ENCODE data around the gene NRARP. TPM values are rescaled to one million over a fixed set of nuclear protein-coding genes. Genes with fewer than 3 reads are reported as not detected.

Gene NRARP
- total RNA-seq, 1 donor from 2014 or later, result 16.3 TPM

DNA sequence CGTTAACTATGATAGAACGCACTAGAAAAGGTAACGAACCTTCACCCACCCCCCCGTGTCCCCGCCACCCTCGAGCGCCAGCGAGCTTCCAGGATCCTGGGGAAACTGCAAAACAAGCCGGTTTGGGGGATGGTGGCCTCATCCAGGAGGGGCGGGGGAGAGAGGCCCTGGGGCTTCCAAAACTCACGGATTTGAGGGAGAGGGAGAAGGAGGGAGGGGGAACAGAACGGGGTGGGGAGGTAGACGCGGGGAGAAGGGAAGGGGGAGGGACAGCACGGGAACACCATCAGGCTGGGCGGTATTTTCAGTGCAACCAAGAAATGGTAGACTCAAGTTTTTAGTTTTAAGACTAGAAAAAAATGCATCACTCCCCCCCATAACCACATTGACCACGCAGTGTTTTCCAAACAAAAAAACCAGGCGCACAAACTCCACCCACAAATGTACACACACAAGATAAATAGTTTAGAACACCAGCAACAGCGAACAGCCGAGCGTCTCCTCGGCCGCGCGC is 1.4 kb downstream of the NRARP start:
- DNase-seq (ENCODE audit: low spot score), result no peak

DNA sequence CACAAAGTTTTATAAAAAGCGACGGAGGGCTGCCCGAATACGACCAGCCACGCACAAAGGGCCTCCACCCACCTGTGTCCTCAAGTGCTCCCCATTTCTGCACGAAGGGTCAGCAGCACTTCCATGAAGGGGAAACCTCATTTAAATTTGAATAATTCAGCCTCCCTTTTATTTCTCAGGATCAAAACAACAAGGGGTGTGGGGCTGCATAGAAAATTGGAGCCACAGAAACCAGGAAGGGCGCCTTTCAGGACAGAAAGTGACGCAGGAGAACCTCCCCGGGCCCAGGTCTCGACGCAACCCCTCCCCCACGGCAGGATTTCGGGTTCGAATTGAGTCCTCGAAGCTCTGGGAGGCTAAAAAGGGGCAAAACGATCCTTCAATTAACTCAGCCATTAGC is 2.1 kb downstream of the NRARP start:
- no peak for DNase-seq (ENCODE audit: low spot score)

DNA sequence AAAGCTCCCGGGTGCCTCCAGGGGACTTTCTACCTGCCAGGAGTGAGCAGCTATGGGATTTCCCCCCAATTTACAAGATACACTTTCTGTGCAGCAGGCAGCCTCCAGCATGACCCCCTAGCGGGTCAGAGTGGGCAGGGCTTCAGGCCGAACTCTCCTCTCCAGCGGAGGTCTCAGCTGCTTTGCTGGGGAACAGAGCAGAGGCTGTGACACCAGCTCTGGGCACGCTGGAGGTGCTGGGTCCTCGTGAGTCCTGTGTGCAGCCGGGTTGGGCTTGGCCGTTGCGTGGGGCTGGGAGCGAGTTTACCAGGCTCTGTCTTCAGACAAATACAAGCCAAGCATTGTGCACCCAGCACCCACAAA is 2.9 kb downstream of the NRARP start:
- DNase-seq (ENCODE audit: low spot score), result no peak

DNA sequence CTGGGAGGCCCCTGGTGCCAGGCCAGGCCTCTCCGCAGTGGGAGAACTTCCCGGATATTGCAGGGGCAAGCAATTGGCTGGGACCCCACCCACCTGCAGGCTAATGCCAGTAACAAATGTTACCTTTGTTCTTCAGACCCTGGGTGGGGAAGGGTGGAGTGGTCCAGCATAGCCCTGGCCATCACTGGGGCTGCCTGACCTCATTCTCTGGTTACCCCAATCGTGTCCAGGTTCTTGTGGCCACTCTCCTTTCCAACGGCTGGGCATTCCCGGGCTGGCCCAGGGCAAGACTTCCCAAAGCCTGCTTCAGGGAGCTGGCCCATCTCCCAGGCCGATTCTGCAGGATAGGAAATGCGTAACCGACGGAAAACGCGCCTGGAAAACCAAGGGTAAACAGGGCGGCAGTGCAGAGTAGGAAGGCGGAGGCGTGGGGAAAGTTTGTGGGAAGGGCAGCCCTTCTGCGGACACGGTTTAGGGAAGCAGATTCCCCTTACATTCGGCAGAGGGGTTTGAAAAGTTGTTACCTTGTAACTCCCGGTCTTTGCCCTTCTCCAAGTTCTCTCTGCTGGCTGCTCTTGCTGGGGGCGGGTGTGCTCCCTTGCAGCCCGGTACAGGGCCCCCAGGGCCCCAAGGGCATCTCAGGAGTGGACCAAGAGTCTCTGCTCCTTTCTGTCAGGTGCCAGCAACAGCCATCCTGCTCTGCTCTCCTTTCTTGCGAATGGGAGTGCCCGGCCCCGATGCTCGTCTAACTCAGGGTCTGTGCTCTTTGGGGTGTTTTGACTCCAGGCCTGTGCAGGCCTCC is 3.5 kb downstream of the NRARP start:
- DNase-seq (ENCODE audit: low spot score), result no peak

DNA sequence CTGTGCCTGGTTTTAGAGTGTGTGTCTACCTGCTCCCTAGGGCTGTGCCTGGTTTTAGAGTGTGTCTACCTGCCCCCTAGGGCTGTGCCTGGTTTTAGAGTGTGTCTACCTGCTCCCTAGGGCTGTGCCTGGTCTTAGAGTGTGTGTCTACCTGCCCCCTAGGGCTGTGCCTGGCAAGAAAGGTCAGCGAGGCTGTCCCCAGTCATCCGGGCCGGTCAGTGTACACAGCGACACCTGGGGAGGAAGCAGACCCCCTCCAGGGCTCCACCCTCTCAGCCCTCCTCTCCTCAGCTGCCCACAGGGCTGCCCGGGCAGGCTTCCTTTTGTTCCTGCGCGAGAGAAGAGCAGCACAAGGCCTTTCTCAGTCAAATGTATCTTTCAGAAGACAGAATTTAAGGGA is 4.1 kb downstream of the NRARP start:
- DNase-seq (ENCODE audit: low spot score), result no peak

DNA sequence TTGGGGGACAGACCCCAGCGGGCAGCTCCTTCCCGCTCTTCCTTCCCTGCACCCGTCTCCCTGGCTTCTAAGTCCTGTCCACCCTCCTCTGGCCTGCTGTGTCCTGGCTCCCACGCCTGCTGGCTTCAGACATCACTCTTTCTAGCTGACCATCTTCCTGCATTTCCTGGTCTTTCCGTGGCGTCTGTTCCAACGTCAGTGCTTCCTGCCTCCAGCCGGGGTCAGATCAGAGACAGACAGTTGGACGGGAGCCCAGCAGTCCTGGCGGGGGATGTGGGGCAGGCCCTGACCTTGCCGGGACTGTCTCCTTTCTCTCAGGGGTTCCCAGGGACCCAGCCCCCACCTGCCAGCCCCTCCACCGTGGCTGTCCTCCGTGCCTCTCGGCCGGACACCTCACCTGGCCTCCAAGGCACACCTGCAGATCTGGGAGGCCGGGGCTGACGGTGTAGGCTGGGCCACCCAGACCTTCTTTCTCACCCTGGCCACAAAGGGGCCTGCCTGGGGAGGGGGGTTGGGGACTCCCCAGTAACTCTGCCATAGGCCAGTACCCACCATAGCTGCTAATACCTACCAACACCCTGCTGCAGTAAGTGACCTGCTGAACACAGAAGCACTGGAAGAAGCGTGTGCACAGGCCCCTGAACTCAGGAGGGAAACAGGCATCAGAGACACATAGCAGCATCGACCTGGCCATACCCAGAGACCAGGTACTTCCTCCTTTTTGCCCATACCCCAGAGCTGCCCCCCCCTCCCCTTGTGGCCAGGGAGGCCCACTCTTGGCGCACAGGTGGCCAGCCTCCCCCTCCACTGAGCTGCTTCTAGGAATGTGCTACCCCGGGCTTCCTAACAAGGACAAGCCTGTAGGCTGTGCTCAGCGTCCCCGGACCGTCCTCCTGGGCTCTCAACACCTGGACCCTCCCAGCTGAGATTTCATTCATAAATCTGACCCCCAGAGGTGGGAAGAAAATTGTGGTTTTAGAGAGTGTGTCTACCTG is 5.1 kb downstream of the NRARP start:
- DNase-seq (ENCODE audit: low spot score), result no peak

DNA sequence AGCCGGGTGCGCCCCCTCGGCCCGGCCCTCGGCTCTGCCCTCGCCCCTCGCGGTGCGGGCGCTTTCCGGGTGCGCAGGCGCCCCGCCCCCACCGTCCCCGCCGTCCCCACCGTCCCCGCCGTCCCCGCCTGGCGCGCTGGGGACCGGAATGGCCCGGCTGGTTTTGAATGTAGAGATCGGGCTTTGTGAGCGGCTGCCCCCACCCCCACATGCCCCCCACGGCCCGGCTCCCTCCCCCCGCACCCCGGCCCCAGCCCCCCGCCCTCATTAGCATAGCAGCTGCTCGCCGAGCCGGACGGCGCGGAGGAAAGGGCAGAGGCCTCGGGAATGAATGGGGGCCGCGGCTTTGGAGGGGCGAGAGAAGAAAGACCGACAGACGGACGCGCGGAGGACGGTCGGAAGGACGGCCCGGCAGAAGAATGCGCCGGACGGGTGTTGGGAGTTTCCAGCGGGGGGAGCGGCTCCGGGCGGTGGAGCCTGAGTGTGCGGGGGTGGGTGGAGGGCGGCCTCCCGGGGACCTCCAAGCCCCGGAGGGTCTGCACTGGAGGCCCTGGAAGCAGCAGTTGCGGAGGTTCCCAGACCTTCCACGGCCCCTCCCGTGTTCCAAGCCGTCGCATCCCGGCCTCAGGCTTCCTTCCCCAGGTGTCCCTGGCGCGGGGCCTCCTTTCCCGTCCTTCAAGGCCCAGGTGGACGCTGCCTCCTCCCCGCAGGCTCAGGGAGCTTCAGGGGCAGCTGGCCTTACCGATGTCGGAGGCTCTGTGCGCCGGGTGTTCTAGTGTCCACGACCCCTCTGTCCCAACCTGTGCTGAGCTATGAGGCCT is 6.0 kb downstream of the NRARP start:
- no peak for DNase-seq (ENCODE audit: low spot score)

DNA sequence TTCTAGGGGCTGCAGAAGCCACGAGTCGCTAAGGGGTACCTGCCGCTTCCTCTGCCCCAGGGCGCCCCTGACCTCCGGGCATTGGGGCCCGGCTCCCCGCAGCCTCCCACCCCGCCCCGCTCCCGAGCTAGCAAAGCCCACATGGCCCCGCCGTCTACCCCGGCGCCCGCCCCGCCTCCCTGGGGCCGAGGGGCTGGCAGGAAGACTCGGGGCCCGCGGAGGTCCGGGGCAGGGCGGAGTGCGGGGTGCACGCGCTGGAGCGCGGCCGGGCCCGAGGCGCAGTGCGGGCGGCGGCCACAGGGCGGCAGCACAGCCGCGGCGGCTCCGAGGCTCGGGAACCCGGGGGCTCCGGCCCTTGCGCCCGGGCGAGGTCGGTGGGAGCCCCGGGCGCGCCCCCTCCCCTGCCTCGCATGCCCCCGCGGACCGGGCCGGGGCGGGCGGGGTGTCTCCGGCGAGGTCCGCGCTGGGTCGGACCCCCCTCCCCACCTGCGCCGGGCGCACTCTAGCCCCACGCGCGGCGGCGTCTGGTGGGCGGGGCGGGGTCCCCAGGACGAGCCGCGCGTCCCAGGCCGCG is 6.7 kb downstream of the NRARP start:
- no peak for DNase-seq (ENCODE audit: low spot score)

DNA sequence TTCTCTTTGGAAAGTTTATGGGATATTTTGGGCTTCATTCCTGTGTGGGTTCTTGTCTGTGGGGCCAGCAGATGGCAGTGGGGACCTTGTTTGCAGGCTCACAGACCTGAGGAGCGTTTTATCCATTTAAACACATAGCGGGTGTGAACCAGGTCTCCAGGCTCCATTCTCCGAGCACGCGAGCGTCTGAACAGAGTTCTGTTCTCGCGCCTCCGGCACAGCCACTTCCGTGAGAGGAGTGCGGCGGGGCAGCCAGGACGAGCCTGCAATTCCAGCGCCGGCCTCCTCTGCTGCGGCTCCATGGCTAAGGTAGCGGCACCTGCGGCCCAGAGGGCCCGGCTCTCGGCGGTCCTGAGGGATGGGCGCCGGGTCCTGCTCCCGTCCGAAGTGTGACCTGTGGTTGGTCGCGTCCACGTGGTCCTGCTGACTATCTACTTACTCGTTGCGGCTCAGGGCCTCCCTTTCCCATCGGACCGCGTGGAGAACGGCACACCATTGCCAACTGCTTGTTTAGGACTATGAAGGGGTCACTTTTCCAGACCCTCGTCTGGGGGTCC is 7.3 kb downstream of the NRARP start:
- no peak for DNase-seq (ENCODE audit: low spot score)

DNA sequence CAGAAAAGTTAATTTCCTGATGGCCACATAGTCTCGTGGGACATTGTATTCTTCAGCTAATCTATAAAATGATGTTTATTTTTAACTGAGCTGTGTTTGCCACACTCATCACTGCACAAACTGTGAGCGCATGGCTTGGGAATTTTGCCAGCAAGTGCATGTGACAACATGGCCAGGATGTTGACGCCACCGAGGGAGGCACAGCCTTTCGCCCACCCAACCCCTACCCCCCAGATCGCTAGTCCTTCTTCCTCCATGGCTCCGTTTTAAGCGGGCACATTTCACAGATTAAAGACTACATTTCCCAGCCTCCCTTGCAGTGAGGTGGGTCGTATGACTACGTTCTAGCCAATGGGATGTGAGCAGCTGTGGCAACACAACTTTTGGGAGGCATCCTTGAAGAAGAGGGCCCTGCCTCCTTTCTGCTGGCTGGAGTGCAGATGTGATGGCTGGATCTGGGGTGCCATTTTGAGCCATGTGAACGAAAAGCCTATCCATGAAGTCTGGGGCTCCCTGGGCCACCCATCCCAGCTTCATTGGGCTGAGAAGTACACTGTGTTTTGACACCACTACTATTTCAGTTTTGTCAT is 7.9 kb downstream of the NRARP start:
- no peak for DNase-seq (ENCODE audit: low spot score)

DNA sequence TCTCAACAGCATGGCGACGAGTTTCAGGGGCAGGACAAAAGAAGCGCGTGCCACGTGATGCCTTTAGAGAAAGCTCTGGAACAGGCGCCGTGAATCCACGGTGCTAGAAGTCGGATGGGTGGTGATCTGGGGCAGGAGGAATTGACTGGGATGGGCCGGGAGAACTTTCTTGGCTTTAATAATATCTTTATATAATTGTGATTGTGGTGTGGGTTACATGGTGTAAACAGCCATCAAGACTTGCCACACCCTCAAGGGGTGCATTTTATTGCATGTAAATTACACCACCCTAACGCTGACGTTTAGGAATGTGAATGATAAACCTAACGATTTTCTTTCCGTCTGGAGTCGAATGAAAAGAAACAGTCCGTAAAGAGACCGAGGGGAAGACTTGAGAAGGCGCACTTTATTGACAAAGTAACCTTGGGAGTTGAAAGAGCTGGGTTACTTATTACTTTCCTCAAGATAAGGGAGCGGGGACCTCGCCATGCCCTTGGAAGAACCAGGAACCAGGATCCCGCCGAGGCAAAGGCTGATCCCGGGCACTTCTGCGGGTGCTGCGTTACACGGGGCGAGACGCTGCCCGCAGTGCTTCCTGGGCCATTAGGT is 8.5 kb downstream of the NRARP start:
- no peak for DNase-seq (ENCODE audit: low spot score)

DNA sequence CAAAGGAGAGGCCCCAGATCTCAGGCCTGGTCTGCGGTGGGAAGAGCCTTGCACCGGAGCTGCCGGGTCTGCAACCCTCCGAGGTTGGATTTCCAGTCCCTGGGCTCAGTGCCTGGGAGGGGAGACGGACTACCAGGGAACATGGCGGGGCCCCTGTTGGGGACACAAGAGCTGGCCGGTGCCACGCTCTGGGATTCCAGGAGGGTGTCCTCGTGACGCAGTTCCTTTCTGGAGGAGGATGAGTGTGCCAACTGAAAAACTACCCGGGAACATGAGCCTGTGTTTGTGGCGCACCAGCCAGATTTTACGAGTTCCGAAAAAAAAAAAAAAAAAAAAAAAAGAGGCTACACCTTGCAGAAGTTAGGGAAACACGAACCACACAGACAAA is 9.0 kb downstream of the NRARP start:
- DNase-seq (ENCODE audit: low spot score), result no peak

DNA sequence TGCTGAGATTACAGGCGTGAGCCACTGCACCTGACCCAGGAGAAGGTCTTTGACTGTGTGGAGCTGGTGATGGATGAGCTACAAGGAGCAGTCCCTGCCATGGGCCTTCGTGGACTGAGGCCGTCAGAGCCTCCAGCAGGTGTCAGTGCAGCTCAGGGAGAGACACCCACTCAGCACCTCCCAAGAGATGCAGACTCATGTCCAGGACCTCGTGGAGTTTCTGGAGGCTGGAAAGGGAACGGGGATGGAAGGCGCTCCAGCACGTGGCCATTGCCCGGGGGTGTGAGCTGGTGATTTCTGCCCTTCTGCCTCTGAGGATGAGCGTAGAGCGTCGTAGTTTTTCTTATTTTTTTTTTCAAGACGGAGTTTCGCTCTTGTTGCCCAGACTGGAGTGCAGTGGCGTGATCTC is 15.1 kb downstream of the NRARP start:
- no peak for DNase-seq (ENCODE audit: low spot score)

DNA sequence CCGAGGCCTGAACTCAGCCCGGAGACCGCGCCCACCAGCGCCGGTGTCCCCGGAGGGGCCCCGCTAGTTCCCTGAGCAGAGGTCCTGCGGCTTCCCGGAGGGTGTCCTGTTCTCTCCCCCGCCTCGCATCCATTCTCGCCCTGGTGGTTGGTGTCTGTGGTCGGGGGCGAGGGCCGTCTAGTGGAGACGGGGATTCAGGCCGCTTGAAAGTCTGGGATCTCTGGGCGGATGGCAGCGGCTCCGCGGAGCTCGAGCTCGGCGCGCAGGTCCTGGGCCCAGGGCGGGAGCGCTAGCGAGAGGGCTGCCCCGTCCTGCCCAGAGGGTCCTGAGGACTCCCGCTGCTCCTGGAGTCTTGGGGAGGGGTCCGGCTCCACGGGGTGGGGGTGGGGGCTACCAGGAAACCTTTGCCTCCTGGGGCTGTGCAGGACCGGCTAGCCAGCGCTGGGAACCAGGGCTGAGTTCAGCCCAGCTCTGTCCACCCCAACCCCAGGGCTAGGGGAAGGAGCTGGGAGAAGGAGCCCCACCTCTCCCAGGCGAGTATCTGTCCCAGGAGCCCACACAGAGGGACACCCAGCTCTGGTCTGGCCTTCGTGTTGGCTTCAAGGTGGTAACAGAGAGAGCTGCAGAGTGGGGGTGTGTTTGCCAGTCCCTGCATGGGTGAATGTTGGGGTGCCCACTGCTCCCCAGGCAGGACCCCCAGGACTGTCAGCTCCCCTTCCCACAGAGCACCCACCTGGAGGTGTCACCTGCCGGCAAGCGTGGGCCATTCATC is 20.5 kb downstream of the NRARP start:
- no peak for DNase-seq (ENCODE audit: low spot score)

DNA sequence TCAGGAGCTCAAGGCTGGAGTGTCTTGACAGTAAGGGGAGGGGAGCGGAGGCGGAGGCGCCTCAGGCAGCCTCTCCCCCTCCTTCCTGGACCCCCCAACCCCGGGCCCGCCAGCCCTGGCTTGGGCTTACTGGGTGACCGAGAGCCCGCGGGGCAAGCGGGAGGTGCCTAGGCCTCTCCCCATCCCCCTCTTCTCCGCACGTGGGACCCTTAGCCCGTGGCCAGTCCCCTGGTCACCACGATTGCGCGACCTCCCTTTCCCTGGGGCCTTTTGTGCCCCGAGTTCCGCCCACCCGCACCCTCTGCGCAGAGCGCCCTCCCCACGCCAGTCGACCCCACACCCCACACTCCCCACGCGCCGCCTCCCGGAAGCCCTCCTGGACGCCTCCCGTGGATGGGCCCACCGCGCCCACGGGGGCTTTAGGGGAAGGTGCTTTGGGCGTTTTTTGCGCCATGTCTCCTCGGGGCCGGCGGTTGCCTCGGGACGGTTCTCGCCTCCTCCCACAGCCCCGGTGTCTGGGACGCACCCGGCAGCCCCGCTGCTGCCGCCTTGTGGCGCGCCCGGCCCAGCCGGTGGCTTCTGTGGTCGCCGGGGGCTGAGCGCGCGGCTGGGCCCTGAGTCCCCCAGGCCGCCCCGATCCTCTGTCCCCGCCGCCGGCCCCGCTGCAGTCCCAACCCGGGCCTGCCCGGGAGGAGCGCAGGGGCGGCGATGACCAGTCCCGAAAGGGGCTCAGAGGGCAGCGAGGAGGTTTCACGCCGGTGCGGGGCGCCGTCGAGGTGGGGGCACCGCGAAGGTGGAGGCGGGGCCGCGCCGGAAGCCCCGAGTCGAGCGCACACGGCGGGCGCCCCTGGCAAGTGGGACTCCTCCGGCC is 21.4 kb downstream of the NRARP start:
- DNase-seq (ENCODE audit: low spot score), result no peak

DNA sequence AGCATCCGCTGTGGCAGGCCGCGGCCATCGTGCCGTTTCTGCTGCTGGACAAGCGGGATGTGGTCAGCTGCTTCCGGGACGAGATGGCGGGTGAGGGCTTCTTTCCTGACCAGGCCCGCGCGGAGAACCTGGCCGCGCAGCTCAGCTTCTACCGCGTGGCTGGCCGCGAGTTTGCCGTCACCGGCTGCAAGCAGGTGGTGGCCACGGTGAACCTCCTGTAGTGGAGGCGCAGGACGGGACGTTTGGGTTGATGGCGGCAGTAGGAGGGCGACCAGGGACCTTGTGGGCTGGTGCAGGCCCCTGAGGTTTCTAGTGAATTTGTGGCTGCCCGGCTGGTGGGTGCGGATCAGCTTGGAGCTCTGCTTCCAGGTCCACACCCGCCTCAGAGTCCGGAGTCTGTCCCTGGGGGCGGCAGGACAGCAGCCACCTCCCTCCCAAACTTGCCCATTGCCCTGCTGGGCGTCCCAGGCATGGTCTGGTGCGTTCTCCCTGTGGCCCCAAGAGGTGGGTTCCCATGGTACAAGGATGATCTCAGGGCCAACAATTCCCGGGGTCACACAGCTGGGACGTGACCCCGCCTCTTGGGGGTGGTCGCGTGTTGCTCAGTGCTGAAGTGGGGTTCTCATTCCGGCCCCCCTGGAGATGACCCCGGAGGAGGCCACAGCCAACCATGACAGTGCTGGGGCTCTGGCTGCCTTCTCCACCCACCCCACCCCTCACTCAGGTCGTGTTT is 22.2 kb downstream of the NRARP start:
- no peak for DNase-seq (ENCODE audit: low spot score)
